NT2/D1 (cell line): Measurements from ENCODE around the gene CCDC175.
A peak's percentile ranks its signal among the peaks of the same experiment; 100 is the strongest.

Experiments used
- DNase-seq: peaks from one replicate; pipeline ENCODE4 v3.0.0-alpha.2; 2011; ENCODE audit warnings: low read depth, low spot score
- H3K27me3 ChIP-seq: 2 replicates; pipeline ENCODE4 v1.6.0; 2011; ENCODE audit warnings: mild to moderate bottlenecking; ENCODE audit not compliant: insufficient read length, insufficient read depth
- H3K36me3 ChIP-seq: 2 replicates; pipeline ENCODE4 v1.6.1; 2011; ENCODE audit warnings: mild to moderate bottlenecking, low read length, mixed read lengths; ENCODE audit not compliant: insufficient read depth, insufficient read length
- H3K4me1 ChIP-seq: 2 replicates; pipeline ENCODE4 v1.5.1; 2011; ENCODE audit not compliant: insufficient read depth, insufficient read length
- H3K4me3 ChIP-seq: 2 replicates; pipeline ENCODE4 v1.5.1; 2011; ENCODE audit warnings: low read depth; ENCODE audit not compliant: insufficient read length
- H3K9ac ChIP-seq: 2 replicates; pipeline ENCODE4 v1.6.0; 2011; ENCODE audit warnings: low read depth; ENCODE audit not compliant: insufficient read length
- H3K9me3 ChIP-seq: 2 replicates; pipeline ENCODE4 v1.5.1; 2011; ENCODE audit warnings: mild to moderate bottlenecking, low read length; ENCODE audit not compliant: insufficient read depth
- SUZ12 ChIP-seq: IDR thresholded peaks from 2 replicates; pipeline ENCODE4 v1.6.1; 2011; ENCODE audit not compliant: insufficient read length, insufficient read depth; ENCODE audit errors: extremely low read depth
- YY1 ChIP-seq: IDR thresholded peaks from 2 replicates; pipeline ENCODE4 v1.6.1; 2011; ENCODE audit not compliant: insufficient read length, insufficient read depth
- ZNF274 ChIP-seq: IDR thresholded peaks from 2 replicates; pipeline ENCODE4 v1.6.1; 2011; ENCODE audit warnings: mild to moderate bottlenecking, low read depth, low read length

The CCDC175 gene

GRCh38 chr14:59538936-59539335, 37.7 kb downstream of the CCDC175 start:
- Histone ChIP-seq H3K4me1 (no peaks in the 10 kb centered on the region), H3K9me3 (no peaks in the 10 kb centered on the region), H3K4me3 (no peak overlapping the region), H3K27me3 (no peaks in the 10 kb centered on the region), H3K9ac (no peak overlapping the region), H3K36me3 (no peaks in the 10 kb centered on the region)
- no peak for TF ChIP-seq SUZ12
- TF ChIP-seq ZNF274 = no peak
- TF ChIP-seq YY1 = no peak
- DNase-seq = no peak

GRCh38 chr14:59537476-59537875, 39.1 kb downstream of the CCDC175 start:
- Histone ChIP-seq H3K27me3 (no peaks in the 10 kb centered on the region), H3K36me3 (no peaks in the 10 kb centered on the region), H3K9me3 (no peaks in the 10 kb centered on the region), H3K4me1 (no peaks in the 10 kb centered on the region), H3K9ac (no peak overlapping the region), H3K4me3 (no peak overlapping the region)
- TF ChIP-seq YY1 (no peak), ZNF274 (no peak), SUZ12 (no peak)
- DNase-seq = no peak

DNA sequence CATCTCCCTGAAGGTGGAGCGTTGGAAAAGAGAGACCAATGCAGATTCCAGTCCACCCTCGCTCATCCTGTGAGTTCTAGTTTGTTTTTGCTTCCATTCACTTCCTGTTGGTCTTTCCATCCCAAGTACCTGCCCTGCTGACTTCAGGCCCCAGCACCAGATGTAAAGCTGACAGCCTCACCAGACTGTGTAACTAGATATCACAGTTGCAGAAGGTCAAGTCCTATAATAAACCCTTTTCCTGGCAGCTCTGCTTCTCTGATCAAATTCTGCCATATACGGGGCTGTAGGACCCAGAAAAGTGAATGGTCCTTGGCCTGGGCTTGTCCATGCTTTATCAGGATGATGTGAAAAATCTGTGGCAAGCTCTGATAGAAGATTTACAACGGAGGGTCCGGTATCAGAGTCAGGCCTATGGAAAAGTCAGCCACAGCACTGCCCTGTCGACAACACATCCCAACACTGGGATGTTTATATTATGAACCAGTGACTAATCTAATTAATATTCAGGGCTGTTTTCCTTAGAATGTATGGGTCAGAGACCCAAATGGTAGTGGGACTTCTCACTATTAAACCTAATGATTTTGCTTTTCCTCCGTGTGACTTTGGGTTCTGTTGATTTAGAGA, 42.1 kb downstream of the CCDC175 start:
- Histone ChIP-seq H3K9ac (no peak overlapping the region), H3K36me3 (no peaks in the 10 kb centered on the region), H3K27me3 (no peaks in the 10 kb centered on the region), H3K9me3 (no peaks in the 10 kb centered on the region), H3K4me1 (no peaks in the 10 kb centered on the region), H3K4me3 (no peak overlapping the region)
- no peak for DNase-seq
- TF ChIP-seq SUZ12 (no peak), ZNF274 (no peak), YY1 (no peak)

GRCh38 chr14:59532419-59532818, 44.2 kb downstream of the CCDC175 start:
- Histone ChIP-seq H3K36me3 (no peaks in the 10 kb centered on the region), H3K27me3 (no peaks in the 10 kb centered on the region), H3K9me3 (no peaks in the 10 kb centered on the region), H3K9ac (no peak overlapping the region), H3K4me3 (no peak overlapping the region), H3K4me1 (no peaks in the 10 kb centered on the region)
- TF ChIP-seq SUZ12 (no peak), ZNF274 (no peak), YY1 (no peak)
- no peak for DNase-seq

DNA sequence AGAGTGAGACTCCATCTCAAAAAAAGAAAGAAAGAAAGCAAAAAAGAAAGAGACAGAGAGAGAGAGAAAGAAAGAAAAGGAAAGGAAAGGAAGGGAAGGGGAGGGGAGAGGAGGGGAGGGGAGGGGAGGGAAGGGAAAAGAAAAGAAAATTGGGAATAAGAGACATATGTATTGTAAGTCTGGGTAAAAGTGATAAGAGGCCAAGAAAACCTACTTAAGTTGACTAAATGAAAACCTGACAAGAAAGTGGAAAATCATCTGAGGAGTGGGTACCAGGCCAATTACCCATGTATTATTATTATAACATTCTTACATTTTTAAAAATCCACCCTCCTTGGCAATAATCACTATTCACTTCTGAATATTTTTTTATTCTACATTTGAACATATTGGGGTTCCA, 46.3 kb downstream of the CCDC175 start:
- Histone ChIP-seq H3K27me3 (no peaks in the 10 kb centered on the region), H3K4me3 (no peak overlapping the region), H3K9me3 (no peaks in the 10 kb centered on the region), H3K36me3 (no peaks in the 10 kb centered on the region), H3K4me1 (no peaks in the 10 kb centered on the region), H3K9ac (no peak overlapping the region)
- no peak for TF ChIP-seq YY1
- no peak for TF ChIP-seq ZNF274
- TF ChIP-seq SUZ12 = no peak
- no peak for DNase-seq

DNA sequence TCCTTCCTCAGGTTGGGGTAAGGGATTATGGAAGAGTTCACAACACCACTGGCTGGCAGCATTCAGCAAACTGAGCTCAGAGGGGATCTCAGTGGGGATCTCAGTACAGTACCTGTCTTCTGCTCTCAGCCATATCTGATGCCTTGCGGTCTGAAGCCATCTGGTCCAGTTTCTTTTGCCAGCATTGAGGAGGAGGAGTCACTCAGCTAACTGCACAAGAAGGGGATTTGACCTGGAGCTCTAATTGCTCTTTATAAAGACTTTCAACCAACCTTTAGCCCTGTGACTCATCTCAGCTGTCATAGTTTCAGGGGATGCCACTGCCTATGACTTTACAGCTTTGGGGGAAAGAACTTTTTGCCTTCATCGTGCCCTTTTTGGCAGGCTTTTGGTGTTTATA, 47.4 kb downstream of the CCDC175 start:
- Histone ChIP-seq H3K9ac (no peak overlapping the region), H3K4me1 (no peaks in the 10 kb centered on the region), H3K4me3 (no peak overlapping the region), H3K9me3 (no peaks in the 10 kb centered on the region), H3K36me3 (no peaks in the 10 kb centered on the region), H3K27me3 (no peaks in the 10 kb centered on the region)
- TF ChIP-seq ZNF274 = no peak
- TF ChIP-seq SUZ12 = no peak
- TF ChIP-seq YY1 = no peak
- no peak for DNase-seq

- no peaks in the 10 kb centered on the region for H3K27me3 ChIP-seq
- TF ChIP-seq ZNF274 (no peak), SUZ12 (no peak), YY1 (no peak)
- no peaks in the 10 kb centered on the region for H3K4me1 ChIP-seq
- H3K36me3 ChIP-seq = no peaks in the 10 kb centered on the region
- no peak for DNase-seq
- no peak overlapping the region for H3K9ac ChIP-seq
- no peaks in the 10 kb centered on the region for H3K9me3 ChIP-seq
- no peak overlapping the region for H3K4me3 ChIP-seq
These were observed 56.4 kb downstream of the CCDC175 start for GRCh38 chr14:59520224-59520623.

DNA sequence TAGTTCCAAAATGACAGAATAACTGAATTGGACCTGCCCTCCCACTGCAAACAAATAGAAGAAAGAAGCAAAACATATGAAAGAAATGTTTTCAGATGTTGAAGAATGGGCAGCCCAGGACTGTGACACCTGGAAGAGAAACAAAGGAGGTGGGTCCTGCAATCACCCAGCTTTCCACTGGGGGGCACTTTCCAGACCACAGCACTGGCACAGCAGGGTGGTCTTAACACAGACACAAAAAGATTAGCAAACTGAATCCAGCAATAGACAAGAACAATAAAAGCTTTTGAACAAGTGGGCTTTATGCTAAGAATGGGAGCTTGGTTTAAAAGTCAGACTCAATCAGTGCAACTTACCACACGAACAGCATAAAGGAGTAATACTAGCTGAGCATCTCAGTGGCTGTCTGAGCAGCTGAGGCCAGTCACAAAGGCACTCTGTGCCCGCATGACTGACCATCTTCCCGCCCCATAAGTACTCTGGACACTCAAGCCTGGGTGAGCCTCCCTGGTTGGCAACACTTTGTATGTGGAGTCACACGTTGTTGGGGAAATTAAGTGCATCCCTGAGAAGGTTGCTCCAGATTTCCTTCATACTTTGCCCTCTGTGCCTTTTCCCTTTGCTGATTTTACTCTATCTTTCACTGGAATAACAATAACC, 64.6 kb downstream of the CCDC175 start:
- no peaks in the 10 kb centered on the region for H3K4me1 ChIP-seq
- TF ChIP-seq YY1 (no peak), ZNF274 (no peak), SUZ12 (no peak)
- no peak overlapping the region for H3K9ac ChIP-seq
- no peaks in the 10 kb centered on the region for H3K27me3 ChIP-seq
- H3K4me3 ChIP-seq = no peak overlapping the region
- peak; percentile 23 for DNase-seq
- H3K9me3 ChIP-seq = peaks cover 9% of the 10 kb centered on the region; the same call in 1 of the 2 replicates
- H3K36me3 ChIP-seq = no peaks in the 10 kb centered on the region
